ENCODE results near the gene ZNF106.

The ZNF106 gene

DNA sequence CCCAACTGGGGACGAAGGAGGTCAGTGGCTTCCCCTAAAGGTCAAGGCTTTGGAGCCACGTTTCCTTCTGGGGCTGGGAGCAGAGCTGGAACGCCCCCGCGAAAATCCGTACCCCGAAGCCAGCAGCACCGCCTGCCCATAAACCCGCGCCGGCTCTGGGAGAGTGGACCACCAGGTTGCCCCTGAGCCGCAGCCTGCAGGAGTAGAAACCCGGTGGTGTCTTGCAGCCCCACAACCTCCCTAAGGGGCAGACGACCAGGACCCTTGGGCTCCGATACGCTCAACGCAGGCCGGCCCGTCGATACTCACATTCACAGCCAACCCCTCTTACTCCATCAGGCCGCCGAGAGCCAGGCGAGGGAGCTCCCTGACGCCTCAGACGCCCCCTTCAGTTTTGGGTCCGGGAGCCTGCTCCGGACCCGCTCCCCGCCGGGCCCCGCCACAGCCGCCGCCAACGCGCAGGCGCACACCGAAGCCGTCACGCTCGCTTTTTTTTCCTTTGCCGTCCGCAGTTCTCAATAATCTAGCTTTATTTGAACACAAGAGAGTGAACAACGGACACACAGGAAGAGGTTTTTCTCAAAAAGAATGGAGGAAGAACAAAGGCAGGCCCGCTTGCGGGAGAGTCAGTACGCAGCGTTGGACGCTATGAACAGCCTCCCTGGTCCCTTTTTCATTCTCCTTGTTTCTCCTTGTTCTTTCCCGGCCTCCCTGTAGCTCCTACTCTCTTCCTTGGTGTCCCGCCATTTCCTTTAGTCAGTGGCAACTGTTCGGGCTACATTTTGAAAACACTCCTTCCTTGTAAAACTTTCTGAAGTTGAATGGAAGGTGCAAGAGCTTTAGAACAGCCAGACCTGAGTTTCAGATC, at the start of gene ZNF106:
ZNF106 (minus strand) TSS at position 471 of the 868 bp plus-strand sequence. CDS start 18,852 bp downstream, outside the sequence.
- DNase-seq, result peak; percentile 66

DNA sequence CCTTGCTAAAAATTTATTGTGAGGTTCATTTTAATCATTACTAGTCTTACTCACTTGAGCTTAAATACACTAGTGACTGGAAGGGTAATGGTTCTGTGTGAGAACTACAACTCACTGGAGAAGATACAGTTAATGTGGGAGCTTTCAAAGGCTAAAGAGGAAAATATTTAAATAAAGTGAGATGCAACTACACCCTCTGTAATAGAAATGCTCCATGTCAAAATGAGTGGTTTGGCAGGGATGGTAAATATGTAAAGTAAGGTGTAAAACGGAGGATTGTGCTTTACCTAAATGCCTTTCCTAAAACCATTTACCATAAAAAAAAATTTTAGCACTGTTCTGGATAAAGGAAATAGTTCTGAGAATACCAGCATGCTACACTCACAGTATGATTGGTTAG, 42.3 kb upstream of the ZNF106 start:
- no peak for DNase-seq

DNA sequence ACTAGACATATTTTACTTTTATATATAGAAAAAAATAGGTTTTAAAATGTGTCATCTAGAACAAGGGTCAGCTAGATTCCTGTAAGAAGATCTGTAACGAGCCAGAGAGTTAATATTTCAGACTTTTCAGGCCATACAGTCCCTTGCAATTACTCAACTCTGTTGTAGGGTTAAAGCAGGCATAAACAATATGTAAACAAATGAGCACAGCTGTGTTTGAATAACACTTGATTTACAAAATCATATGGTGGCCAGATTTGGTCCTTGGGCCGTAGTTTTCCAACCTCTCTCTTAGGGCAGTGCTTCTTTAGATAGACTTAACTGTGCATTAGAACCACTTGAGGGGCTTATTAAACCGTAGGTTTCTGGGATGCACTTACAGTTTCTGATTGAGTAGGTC, 38.0 kb upstream of the ZNF106 start:
- DNase-seq, result no peak

DNA sequence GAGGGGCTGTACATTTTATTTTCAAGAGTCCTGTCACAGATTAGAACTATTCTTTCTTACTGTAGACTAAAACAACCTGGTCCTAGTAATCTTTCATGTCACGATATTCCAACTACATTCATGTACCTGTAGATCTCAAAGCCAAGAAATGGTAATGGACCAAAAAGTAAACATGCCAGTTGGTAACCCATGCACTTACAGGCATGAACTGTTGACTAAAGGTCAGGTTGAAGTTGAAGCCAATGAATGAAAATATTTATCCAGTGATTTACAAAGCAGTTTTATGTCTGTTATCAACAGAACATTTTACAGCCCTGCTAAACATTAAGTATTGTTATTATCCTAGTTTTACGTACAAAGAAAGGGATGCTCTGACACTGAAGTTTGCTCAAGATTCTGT, 32.4 kb upstream of the ZNF106 start:
- no peak for DNase-seq

DNA sequence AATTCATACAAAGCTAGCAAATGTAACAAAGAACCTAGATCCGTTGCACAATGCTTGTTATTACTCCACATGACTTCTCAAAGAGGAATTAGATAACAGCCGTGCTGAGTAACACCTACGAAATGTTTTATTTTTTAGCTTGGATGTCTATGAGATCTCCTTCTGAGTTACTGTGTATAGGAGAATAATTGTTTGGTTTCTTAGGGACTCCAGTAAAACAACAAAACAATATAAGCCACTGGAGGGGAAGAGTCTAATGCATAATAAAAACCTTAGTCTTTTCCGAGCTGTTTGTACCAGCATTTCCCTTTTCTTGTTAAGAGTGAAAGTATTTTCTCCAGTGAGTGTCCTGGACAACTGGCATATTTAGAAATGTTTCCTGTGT, 20.1 kb upstream of the ZNF106 start:
- peak; percentile 25 for DNase-seq

DNA sequence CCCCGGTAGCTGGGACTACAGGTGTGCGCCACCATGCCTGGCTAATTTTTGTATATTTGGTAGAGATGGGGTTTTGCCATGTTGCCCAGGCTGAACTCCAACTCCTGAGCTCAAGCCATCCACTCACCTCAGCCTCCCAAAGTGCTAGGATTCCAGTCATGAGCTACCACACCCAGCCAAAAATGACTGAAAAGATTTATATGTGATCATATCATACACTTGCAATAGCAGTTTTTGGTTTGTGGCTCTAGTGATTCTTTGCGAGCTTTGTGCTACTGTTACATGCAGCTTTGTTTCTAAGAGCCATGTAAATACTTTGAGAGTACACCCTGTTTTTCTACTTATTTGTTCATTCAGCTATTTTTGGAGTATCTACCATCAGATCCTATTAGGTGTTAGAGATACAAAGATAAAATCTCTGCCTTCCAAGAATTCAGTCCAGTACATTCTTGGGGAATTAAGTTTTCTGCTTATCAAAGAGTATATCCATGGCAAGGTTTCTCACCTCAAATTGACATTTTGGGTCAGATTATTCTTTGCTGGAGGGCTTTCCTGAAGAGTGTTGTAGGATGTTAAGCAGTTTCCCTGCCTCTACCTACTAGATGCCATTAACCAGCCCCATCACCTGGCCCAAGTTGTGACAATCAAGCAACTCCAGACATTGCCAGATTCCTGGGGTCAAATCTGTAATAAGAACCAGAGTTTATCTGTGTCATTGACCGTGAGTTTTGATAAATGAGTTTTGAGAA, 19.5 kb upstream of the ZNF106 start:
- DNase-seq, result no peak

DNA sequence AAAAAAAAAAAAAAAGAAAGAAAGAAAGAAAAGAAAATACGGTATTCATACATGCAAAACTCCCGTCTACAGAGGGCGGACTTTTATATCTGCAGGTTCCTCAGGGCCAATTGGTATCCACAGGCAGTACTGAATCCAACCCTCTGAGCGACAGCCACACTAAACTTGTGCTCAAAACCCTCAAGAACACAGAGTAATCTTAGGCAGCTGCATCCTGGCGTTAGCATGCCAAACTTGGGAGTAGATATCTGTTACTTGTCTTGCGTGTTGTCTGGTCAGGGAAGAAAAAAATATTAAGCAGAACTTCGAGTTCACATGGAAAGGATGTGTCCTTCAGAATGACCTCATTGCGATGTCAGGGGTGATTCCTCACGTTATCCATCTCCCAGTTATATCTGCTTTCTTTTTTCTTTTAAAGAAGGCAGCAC, 17.3 kb upstream of the ZNF106 start:
- DNase-seq, result no peak

DNA sequence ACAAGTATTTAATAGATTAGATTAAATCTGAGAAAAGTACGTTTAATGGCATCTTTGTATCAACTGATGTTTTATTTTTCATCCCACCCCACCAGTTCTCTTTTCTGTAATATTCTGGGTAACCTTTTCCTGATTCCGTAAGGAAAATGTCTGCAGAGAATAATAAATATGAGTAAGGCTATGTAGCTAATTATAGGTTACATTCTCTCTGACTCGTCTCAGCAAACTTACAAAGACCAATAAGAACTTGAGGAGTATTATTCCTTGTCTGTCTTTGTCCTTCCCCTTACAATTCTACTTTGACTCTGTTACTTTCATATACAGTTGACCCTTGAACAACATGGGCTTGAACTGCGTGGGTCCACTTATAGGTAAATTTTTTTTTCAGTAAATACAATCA, 16.6 kb upstream of the ZNF106 start:
- no peak for DNase-seq

DNA sequence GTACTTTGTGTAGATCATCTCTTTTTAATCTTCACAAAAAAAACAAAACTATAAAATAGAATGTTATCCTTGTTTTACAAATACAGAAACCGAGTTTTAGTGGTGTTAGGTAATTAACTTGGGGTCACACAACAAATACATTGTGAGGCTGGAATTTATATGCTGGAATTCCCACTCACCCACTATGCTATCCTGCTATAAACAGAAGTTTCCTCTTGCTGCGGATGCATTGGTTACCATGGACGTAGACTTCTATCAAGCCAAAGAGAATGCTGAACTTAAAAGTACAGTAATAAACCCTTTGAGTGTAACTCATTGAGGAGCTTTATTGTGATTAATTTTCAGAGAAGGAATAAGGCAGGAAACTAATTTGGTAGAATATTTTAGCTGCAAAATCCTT, 13.7 kb upstream of the ZNF106 start:
- DNase-seq, result no peak

DNA sequence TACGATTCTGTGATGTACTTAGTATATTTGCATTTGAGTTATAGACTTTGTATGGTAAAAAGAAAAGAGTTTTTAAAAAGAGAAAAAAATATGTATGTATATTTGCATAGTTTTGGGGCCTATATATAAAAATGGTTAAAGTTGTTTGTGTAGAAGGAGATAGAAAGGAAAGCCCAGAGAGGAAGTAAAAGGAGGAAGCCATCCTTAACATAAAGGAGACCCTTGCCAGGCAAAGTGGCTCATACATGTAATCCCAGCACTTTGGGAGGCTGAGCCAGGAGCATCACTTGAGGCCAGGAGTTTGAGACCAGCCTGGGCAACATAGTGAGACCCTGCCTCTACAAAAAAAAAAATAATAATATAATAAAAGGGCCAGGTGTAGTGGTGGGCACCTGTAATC, 12.9 kb upstream of the ZNF106 start:
- DNase-seq, result no peak

DNA sequence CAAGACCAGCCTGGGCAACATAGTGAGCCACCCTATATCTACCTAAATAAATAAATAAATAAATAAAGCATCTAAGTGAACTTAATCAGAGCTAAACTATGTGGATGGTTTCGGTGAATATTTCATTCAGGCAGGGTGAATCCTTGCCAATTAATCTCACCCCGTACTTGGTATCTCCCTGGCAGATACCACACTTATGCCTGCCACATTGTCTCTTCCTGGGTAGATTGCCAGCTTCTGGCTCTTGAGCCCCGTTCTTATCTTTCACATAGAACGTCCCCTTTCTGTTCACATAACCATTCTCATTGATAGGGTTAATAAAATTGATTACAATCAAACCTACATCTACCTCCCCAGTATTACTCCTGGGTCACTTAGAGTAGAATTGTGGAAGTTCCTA, 11.5 kb upstream of the ZNF106 start:
- no peak for DNase-seq

DNA sequence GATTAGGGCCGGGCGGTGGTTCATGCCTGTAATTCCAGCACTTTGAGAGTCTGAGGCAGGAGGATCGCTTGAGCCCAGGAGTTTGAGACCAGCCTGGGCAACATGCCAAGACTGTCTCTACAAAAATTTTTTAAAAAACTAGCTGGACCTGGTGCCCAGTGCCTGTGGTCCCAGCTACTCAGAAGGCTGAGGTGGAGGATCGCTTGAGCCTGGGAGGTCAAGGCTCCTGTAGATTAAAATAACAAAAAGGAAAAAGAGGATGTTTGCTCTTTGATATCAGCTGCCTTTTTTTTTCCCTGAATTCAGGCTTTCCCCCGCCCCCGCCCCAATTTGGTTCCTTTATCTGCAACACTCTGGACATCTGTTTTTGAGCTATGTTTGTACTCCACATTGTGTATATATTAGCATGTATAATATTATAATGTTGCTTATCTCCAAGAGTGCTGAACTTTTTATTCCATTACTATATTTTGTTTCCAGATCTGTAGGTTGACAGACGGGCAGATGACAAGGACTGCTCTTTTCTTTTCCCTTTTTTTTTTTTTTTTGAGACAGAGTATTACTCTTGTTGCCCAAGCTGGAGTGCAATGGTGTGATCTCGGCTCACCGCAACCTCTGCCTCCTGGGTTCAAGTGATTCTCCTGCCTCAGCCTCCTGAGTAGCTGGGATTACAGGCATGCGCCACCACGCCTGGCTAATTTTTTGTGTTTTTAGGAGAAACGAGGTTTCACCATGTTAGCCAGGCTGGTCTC, 9.1 kb upstream of the ZNF106 start:
- DNase-seq, result no peak

DNA sequence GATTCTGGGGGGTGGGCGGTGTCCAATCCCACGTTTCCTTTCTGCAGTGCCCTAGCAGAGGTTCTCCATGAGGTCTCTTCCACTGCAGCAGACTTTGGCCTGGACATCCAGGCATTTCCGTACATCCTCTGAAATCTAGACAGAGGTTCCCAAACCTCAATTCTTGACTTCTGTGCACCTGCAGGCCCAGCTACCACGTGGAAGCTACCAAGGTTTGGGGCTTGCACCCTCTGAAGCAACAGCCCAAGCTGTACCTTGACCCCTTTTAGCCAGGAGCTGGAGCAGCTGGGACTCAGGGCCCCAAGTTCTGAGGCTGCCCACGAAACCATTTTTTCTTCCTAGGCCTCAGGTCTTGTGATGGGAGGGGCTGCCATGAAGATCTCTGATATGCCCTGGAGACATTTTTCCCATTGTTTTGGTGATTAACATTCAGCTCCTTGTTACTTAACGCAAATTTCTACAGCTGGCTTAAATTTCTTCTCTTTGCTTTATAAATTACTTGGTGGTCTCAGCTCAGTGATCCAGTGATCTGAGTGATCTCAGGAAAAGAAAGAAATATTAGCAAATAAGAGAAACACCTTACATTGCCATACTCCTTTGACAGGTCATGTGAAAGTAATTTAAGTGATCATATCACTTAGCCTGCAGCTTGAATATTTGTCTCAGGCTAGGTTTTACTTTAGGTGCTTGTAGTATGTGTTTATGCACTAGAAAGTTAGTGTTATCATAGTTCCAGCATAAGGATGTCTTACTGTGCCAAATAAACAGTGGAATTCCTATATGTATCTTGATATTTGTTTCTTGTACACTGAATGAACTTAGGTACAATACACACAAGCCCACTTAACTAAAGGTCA, 7.5 kb upstream of the ZNF106 start:
- DNase-seq, result no peak

DNA sequence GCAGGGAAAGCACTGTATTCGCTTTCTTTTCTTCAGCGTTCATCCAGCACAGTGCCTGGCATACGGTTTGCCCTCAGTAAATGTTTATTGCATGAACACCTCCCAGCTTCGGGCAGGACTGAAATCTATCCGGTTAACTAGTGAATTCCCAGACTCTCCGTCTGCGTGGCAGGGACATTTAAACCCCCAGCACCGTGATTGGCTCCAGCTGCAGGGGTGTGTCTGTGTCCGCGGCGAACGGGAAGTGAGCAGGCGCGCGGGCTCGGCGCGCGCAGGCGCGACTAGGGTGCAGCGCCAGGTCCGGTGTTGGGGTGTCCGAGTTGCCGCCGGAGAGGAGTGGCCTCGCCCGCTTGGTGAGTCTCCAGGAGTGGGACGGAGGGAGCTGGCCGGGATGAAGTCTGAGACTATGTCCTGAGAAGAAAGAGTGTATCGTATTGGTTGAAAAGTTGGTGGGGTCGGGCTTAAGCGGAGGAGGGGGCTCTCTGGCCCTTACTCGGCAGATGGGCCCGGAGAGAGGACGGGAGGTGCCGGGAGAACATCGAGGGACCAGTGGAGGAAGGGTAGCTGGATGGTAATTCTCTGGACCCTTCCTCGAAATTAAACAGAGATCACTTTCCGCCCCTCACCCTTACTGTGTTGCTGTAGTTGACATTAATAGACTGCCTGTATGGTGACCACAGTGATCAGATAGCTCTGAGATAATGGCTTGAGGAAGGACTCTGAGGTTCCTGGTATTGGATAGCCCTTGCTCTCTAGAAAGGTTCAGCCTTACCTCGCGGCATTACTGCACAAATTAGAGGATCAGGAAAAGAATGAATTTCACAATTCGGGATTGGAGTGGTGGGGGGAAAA, 4.6 kb upstream of the ZNF106 start, which contains the start of gene SNAP23:
SNAP23 (plus strand) TSS at position 274 of the 852 bp plus-strand sequence. CDS start 16,213 bp downstream, outside the sequence.
- peak; percentile 57 for DNase-seq

DNA sequence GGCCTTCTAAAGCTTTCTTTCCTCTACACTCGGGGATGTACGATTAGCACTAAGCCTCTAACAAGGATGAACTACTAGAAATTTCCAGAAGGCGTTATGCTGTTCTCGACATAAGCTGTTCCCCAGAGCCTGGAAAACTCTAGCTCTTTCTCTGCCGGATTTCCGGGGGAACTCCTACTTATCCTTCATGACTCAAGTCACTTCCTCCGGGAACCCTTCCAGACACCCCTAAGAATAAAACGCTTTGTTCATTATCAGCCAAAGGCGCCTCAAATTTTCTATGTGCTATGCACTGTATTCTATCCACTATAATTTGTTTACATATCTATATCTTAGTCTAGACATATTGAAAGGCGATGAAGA, 4.0 kb upstream of the ZNF106 start:
- DNase-seq, result no peak

DNA sequence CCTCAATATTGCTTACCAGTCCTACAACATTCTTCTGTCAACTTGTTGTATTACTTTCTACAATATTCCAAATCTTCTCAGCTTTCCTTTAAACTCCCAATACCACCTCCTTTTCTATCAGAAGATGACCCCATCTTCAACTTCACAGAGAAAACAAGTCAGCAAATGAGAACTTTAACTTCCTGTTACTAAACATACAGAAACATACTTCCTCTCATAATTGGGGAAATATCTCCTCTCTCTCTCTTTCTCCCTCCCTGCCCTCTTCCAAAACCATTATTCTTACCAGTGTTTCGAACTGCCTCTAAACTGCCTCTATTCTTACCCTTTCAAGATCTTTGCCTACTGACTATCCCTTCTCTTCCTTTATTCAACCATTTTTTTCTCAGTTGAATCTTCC, 2.7 kb upstream of the ZNF106 start:
- no peak for DNase-seq

DNA sequence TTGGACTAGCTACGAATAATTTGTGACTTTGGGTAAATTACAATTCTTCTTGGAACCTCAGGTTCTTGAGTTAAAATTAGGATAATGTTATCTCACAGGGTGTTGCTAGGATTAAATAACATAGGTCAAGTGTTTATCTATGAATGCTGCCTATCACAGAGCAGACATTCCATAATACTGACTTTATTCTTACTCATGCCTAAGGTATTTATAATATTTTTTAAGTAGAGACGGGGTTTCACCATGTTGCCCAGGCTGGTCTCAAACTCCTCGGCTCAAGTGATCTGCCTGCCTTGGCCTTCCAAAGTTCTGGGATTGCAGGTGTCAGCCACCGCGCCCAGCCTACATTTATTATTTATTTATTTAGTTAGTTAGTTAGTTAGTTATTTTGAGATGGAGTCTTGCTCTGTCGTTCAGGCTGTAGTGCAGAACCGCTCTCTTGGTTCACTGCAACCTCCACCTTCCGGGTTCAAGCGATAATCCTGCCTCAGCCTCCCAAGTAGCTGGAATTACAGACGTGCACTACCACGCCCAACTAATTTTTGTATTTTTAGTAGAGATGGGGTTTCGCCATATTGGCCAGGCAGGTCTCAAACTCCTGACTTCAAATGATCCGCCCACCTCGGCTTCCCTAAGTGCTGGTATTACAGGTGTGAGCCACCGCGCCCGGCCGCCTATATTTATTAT, 741 bp upstream of the ZNF106 start:
- no peak for DNase-seq

DNA sequence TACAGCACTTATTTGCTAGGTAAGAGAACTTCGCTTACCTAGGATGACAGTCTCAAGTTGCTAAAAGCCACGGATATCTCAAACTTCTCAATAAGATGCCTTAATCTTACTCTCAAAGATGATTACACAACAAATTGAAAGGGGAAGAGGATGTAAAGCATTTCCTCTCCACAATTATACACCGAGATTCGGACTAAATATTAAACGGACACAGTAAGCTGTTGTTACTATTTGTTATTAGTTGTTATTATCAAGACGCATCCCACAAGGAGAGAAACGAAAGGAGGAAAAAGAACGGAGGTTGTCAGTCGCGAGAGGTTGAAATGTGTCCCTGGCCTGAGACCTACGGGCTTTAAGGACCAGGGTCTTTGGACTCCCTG, 660 bp downstream of the ZNF106 start:
- peak; percentile 14 for DNase-seq

DNA sequence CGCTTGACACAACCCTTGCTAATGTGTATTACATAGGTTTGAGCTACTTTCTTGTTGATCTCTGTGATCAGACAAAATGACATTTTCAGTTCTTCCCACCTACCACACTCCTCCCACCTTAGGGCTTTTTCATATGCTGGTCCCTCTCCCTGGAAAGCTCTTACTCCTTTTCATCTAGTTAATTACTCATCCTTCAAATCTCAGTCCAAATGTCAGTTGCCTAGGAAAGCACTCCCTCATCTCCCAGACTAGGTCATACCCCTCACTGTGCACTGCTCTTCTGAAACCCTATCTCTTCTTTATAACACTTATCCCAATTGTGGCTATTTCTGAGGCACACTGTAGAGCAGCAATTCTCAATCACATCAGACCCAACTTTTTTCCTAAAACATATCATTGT, 7.3 kb downstream of the ZNF106 start:
- no peak for DNase-seq

DNA sequence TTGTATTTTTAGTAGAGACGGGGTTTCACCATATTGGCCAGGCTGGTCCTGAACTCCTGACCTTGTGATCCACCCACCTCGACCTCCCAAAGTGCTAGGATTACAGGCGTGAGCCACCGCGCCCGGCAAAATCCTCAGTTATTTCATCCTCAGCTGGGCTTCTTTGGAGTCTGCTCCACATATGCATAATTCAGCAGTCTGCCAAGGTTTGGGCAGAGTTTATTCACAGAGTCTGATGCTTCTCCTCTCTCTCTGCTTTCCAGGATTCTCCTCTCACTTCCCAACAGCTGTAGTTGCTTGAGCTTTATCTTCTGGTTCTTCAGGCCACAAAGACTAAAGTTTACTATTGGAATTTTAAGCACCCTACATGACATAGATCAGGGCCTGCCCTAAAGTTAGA, 8.2 kb downstream of the ZNF106 start:
- no peak for DNase-seq

DNA sequence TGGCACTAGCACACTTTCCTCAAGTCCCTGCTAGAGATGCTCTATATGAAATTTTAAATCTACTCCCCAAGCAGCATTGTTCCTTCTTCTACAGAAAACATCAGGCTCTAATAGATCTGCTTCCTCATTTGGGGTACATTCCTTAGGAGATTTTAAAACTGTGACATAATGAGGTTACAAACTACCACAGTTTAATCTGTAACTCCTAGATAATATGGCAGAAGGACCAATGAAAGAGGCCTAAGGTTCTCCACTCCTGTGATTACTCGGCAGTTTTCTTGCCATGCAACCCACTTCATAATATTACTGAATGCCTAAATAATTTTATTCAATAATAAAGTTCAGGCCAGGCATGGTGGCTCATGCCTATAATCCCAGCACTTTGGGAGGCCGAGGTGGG, 16.1 kb downstream of the ZNF106 start:
- DNase-seq, result no peak

Data from KG1 (cell line).